Loucy (cell line): ENCODE results near the gene LRRC63.

ENCODE experiments used
- H2AFZ ChIP-seq: fragments of 200-600 bp; sonication (generic); 2 replicates; pipeline ENCODE4 v1.6.0; 2016; ENCODE audit warnings: antibody characterized with exemption, mild to moderate bottlenecking, low read length, moderate library complexity
- H3F3A ChIP-seq: fragments of 200-600 bp; 2 replicates; pipeline ENCODE4 v1.6.0; 2016; ENCODE audit warnings: antibody characterized with exemption, low read depth, mild to moderate bottlenecking
- H3K27me3 ChIP-seq: fragments of 200-600 bp; sonication (generic); 2 replicates; pipeline ENCODE4 v1.6.1; 2014; ENCODE audit warnings: low read length, mild to moderate bottlenecking; ENCODE audit not compliant: insufficient read depth, poor library complexity, severe bottlenecking
- H3K36me3 ChIP-seq: fragments of 200-600 bp; sonication (generic); 2 replicates; pipeline ENCODE4 v1.6.1; 2016; ENCODE audit warnings: low read length; ENCODE audit not compliant: insufficient read depth
- H3K4me1 ChIP-seq: fragments of 200-600 bp; sonication (generic); 2 replicates; pipeline ENCODE4 v1.5.1; 2014; ENCODE audit warnings: low read length, mild to moderate bottlenecking; ENCODE audit not compliant: insufficient read depth, poor library complexity, severe bottlenecking
- H3K4me2 ChIP-seq: fragments of 200-600 bp; sonication (generic); 2 replicates; pipeline ENCODE4 v1.6.0; 2014; ENCODE audit warnings: antibody characterized with exemption, low read length, low read depth, mild to moderate bottlenecking; ENCODE audit not compliant: poor library complexity, severe bottlenecking
- H3K4me3 ChIP-seq: fragments of 200-600 bp; sonication (generic); 2 replicates; pipeline ENCODE4 v1.5.1; 2014; ENCODE audit warnings: low read length, mild to moderate bottlenecking, mixed read lengths; ENCODE audit not compliant: poor library complexity, severe bottlenecking
- H3K79me2 ChIP-seq: fragments of 200-600 bp; sonication (generic); 2 replicates; pipeline ENCODE4 v1.6.1; 2014; ENCODE audit warnings: low read length; ENCODE audit not compliant: insufficient read depth
- H3K9ac ChIP-seq: fragments of 200-600 bp; sonication (generic); 2 replicates; pipeline ENCODE4 v1.6.0; 2014; ENCODE audit warnings: mild to moderate bottlenecking, low read depth, low read length, moderate library complexity; ENCODE audit not compliant: poor library complexity, severe bottlenecking
- H3K9me2 ChIP-seq: fragments of 200-600 bp; sonication (generic); replicated peaks from 2 replicates; pipeline ENCODE4 v1.6.1; 2016; ENCODE audit warnings: low read depth, low read length, mixed read lengths
- H3K9me3 ChIP-seq: fragments of 200-600 bp; sonication (generic); 2 replicates; pipeline ENCODE4 v1.6.1; 2014; ENCODE audit warnings: mild to moderate bottlenecking, antibody characterized with exemption, low read length, low read depth; ENCODE audit not compliant: insufficient read depth
- H4K20me1 ChIP-seq: fragments of 200-600 bp; sonication (generic); 2 replicates; pipeline ENCODE4 v1.6.0; 2014; ENCODE audit warnings: antibody characterized with exemption, low read length, mild to moderate bottlenecking; ENCODE audit not compliant: insufficient read depth, poor library complexity, severe bottlenecking
- EZH2phosphoT487 ChIP-seq: fragments of 200-600 bp; IDR thresholded peaks from 2 replicates; pipeline ENCODE4 v1.6.1; 2018; ENCODE audit warnings: antibody characterized with exemption, mild to moderate bottlenecking, moderate library complexity, borderline replicate concordance
- TF ChIP-seq, protein P1 (sequence below): fragments of 200-600 bp; sonication (generic); conservative IDR thresholded peaks from 2 replicates; pipeline ENCODE4 v1.5.1; 2014; ENCODE audit warnings: mild to moderate bottlenecking, antibody characterized with exemption, low read length

The LRRC63 gene

DNA sequence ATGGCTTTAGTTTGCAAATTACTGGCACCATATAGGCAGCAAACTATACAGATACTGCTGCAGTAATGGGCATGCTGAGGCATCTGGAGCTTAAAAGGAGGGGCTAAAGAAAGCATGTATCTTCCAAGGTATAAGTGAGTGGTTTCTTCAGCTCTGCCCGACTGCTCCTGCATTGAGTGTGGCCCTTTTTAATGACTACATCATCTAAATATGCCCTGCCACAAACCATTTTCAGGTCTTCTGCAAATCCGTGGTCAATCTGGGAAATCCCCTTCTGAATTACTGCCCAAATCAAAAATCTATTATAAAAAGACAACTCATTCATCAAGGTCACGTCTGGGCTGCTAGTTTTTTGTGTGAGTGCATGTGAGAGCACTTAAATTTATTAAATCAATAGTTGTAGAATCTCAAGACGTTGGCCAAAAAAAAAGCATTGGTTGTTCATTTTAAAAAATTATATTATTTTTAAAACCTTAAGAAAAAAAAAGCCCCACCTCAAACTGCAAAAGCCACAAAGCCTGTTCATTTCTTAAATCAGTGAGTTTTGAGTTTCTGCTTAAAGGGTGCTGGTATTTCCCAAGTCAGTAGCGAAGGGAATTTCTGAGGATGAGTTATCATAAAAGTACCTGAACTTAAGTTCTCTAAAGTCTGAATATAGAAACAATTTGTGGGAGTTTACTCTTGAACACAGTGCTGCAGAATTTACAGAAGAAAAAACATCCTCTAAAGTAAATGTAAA, 46.1 kb upstream of the LRRC63 start:
- peak overlapping the region; percentile 98 for H3K4me2 ChIP-seq
- H2AFZ ChIP-seq: no peak overlapping the region

GRCh38 chr13:46166224-46166584, 45.5 kb upstream of the LRRC63 start:
- H3K4me1 ChIP-seq: peaks cover 74% of the 10 kb centered on the region
- TF ChIP-seq, protein P1, sequence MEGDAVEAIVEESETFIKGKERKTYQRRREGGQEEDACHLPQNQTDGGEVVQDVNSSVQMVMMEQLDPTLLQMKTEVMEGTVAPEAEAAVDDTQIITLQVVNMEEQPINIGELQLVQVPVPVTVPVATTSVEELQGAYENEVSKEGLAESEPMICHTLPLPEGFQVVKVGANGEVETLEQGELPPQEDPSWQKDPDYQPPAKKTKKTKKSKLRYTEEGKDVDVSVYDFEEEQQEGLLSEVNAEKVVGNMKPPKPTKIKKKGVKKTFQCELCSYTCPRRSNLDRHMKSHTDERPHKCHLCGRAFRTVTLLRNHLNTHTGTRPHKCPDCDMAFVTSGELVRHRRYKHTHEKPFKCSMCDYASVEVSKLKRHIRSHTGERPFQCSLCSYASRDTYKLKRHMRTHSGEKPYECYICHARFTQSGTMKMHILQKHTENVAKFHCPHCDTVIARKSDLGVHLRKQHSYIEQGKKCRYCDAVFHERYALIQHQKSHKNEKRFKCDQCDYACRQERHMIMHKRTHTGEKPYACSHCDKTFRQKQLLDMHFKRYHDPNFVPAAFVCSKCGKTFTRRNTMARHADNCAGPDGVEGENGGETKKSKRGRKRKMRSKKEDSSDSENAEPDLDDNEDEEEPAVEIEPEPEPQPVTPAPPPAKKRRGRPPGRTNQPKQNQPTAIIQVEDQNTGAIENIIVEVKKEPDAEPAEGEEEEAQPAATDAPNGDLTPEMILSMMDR: no peak
- no peak for TF ChIP-seq EZH2phosphoT487
- H3K4me2 ChIP-seq: peak overlapping the region; percentile 98
- no peaks in the 10 kb centered on the region for H3K9me3 ChIP-seq
- no peak overlapping the region for H2AFZ ChIP-seq
- no peaks in the 10 kb centered on the region for H3K27me3 ChIP-seq
- H3K9me2 ChIP-seq: no peaks in the 10 kb centered on the region
- H3K79me2 ChIP-seq: peaks cover 99% of the 10 kb centered on the region
- H3F3A ChIP-seq: peaks cover 16% of the 10 kb centered on the region; the same call in 1 of the 2 replicates
- no peak overlapping the region for H3K4me3 ChIP-seq
- H3K9ac ChIP-seq: no peak overlapping the region
- peaks cover 35% of the 10 kb centered on the region; the same call in 1 of the 2 replicates for H3K36me3 ChIP-seq
- H4K20me1 ChIP-seq: peaks cover 86% of the 10 kb centered on the region

More for the DNA sequence above, 46.1 kb upstream of the LRRC63 start:
- Histone ChIP-seq H3K79me2 (peaks cover 98% of the 10 kb centered on the region), H3K27me3 (no peaks in the 10 kb centered on the region), H3K9ac (no peak overlapping the region), H3K4me1 (peaks cover 68% of the 10 kb centered on the region), H4K20me1 (peaks cover 82% of the 10 kb centered on the region), H3K9me3 (no peaks in the 10 kb centered on the region), H3K36me3 (peaks cover 35% of the 10 kb centered on the region; the same call in 1 of the 2 replicates), H3F3A (peaks cover 16% of the 10 kb centered on the region; the same call in 1 of the 2 replicates), H3K9me2 (no peaks in the 10 kb centered on the region), H3K4me3 (no peak overlapping the region)
- TF ChIP-seq EZH2phosphoT487: no peak
- TF ChIP-seq, protein P1: no peak

DNA sequence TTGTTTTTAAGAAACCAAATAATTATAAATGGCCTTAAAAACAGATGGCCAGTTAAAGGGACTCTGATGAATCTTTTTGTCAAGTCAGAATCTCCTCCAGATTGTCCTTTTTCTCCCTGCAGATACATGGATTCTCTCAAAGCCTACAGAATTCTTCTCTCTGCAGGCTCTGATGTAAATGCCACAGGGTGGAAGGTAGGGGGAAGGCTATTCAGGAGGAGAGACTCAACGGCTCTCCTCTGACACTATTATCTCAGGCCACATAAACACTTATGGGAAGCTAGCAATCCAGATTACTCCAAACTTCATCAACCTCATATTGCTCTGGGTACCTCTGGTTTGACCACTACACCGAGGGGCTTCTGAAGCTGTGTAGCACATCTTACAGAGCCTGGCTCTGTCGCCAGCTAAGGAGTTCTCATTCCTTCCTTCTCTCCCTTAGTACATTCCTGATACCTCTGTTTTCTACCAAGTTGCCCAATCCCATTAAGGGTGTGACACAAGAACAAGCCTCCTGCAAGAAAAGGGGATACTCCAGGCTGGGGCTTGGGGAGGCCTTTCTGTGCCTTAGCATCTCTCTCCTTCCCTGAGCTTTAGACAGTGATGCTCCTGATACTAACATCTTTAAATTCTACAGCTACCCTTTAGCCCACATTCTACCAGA, 44.6 kb upstream of the LRRC63 start:
- no peak overlapping the region for H3K4me3 ChIP-seq
- H3K4me2 ChIP-seq: peak overlapping the region; percentile 98
- peaks cover 32% of the 10 kb centered on the region; the same call in 1 of the 2 replicates for H3K36me3 ChIP-seq
- H3F3A ChIP-seq: peaks cover 11% of the 10 kb centered on the region; the same call in 1 of the 2 replicates
- no peaks in the 10 kb centered on the region for H3K9me2 ChIP-seq
- no peak overlapping the region for H3K9ac ChIP-seq
- peaks cover 99% of the 10 kb centered on the region for H3K79me2 ChIP-seq
- no peaks in the 10 kb centered on the region for H3K27me3 ChIP-seq
- no peak for TF ChIP-seq EZH2phosphoT487
- TF ChIP-seq, protein P1: no peak
- peaks cover 76% of the 10 kb centered on the region for H3K4me1 ChIP-seq
- H3K9me3 ChIP-seq: no peaks in the 10 kb centered on the region
- peaks cover 87% of the 10 kb centered on the region for H4K20me1 ChIP-seq
- H2AFZ ChIP-seq: no peak overlapping the region
